Vagina (tissue), 2 donors: ENCODE measurements around the gene MSRB1.

Source experiments
- POLR2AphosphoS5 ChIP-seq, 2 donors: sonication (generic); formaldehyde crosslinking; IDR thresholded peaks; one replicate each; pipeline ENCODE4 v1.9.0; 2017; ENCODE audit warnings: antibody characterized with exemption in 2 of 2, mild to moderate bottlenecking in 2 of 2, low read depth in 1 of 2; ENCODE audit not compliant: insufficient read depth in 1 of 2
- TF ChIP-seq, protein P1 (sequence below), 3 experiments: fragments of 450-650 bp in 2 of 3; fragments of 200-600 bp in 1 of 3; sonication (generic) in 1 of 3; IDR thresholded peaks; one replicate each; pipeline ENCODE4 v1.5.1; 2017 to 2019; ENCODE audit warnings: antibody characterized with exemption in 3 of 3, mild to moderate bottlenecking in 2 of 3, moderate library complexity in 2 of 3

DNA sequence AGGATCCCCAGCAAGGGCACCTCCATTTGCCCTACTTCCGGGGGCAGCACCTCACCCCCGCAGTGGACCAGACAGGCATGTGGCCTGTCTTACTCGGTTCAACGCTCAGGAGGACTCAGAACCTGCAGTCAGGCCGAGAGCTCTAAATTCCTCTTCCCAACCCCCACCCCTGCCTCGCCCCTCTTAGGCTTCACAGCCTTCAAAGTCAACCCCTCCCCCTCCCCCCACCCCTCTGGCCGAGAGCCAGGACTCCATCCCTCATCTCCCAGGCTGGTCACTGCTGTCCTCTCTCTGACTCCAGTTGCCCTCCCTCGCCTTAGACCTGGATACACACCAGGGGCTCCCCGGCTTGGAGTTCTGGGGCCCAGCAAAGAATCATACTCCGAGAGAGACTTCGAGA lies 16.7 kb downstream of the MSRB1 start:
- TF ChIP-seq, protein P1, sequence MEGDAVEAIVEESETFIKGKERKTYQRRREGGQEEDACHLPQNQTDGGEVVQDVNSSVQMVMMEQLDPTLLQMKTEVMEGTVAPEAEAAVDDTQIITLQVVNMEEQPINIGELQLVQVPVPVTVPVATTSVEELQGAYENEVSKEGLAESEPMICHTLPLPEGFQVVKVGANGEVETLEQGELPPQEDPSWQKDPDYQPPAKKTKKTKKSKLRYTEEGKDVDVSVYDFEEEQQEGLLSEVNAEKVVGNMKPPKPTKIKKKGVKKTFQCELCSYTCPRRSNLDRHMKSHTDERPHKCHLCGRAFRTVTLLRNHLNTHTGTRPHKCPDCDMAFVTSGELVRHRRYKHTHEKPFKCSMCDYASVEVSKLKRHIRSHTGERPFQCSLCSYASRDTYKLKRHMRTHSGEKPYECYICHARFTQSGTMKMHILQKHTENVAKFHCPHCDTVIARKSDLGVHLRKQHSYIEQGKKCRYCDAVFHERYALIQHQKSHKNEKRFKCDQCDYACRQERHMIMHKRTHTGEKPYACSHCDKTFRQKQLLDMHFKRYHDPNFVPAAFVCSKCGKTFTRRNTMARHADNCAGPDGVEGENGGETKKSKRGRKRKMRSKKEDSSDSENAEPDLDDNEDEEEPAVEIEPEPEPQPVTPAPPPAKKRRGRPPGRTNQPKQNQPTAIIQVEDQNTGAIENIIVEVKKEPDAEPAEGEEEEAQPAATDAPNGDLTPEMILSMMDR (IDR thresholded peaks at IDR 0.05), result no peak
- no peak for TF ChIP-seq POLR2AphosphoS5 (IDR thresholded peaks at IDR 0.05; ENCODE audit: insufficient read depth in 1 of 2, low read depth in 1 of 2)
